NCI-H1092 (cell line): ENCODE data around the gene OR52E2.
"Not testable (repeated sequence)": the region's sequence is repeated elsewhere in the genome, so short reads cannot be mapped to it uniquely, and the experiment has no call there.

Experiments used
- DNase-seq: peaks from one replicate; lab custom pipeline; 2025; lab: John Stamatoyannopoulos, UW

OR52E2 gene

DNA sequence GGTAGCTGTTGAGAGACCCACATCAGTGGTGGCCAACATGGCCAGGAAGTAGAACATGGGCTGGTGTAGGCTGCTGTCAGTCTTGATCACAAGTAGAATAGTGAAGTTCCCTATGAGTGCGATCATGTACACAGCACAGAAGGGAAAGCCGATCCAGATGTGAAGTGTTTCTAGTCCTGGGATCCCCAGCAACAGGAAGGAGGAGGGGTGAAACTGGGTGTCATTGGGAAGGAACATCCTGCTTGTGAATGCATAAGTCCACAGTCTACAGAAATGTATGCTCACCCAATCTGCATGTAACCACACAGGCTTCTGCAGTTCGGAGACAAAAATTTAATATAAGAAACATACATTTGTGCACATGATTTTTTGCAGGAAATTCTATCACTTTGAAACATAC, at the start of gene OR52E2:
OR52E2 (minus strand) TSS at position 237 of the 400 bp plus-strand sequence; CDS start at position 237, 0 bp downstream.
- no peak for DNase-seq

DNA sequence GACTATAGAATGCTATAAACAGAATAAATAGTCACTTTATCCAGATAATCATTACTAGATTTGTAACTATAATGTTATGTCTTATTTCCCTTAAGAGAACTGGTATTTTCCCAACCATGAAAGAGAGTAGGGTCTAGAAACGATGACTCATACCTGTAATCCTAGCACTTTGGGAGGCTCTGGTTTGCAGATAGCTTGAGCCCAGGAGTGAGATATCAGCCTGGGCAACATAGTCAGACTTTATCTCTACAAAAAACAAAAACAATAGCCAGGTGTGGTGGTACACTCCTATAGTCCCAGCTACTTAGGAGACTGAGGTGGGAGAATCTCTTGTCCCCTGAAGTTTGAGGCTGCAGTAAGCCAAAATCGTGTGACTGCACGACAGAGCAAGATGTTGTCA, 47.9 kb upstream of the OR52E2 start:
- no peak for DNase-seq

DNA sequence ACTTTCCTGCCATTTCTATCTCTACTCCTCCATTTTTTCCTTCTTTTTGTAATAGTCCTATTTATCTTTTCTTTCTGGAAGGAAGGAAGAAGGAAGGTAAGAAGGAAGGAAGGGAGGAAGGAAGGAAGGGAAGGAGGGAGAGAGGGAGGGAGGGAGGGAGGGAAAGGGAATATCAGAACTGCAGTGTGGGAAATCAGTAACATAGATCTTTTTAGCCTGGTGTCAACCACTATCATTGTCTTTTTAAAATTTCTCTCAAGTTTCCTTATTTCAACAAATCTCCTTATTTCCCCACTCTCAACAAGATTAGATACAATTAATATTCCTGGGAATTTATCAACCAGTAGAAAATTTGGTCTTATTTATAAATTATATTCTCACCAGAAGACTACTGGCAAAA, 43.6 kb upstream of the OR52E2 start:
- no peak for DNase-seq

DNA sequence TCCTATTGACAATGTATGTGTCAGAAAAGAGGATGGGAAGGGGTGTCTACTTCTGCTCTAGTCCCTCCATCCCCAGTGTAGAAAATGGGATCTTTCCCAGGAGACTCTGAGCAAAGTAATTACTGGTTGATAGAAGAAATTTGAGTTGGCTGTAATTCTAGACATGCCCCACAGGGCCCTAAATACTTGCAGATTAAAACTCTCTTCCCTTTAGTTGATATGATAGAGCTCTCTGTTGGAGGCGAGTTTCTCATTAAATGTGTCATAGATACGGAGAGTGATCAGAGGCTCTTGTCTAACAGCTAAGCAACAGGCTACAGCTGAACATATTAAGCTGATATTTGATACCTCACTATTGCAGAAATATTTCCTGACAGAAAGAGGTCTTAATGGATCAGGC, 42.8 kb upstream of the OR52E2 start:
- no peak for DNase-seq

DNA sequence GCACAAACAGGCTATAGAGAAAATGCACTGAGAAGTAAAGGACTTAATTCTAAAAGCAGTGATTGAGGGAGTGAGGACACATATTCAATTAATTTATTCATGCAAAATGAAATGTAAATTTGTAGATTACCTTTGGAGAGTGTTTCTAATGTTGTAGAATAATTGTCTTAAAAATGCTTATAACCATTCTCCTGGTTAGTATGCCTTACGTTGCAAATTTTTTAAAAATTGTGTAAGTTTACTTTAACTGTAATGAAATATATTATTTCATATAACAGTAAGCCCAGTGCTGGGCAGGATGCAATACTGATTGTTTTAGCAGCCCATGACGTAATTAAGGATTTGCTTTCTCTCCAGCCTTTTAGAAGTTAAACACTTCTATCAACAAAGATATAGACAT, 36.6 kb upstream of the OR52E2 start:
- no peak for DNase-seq

DNA sequence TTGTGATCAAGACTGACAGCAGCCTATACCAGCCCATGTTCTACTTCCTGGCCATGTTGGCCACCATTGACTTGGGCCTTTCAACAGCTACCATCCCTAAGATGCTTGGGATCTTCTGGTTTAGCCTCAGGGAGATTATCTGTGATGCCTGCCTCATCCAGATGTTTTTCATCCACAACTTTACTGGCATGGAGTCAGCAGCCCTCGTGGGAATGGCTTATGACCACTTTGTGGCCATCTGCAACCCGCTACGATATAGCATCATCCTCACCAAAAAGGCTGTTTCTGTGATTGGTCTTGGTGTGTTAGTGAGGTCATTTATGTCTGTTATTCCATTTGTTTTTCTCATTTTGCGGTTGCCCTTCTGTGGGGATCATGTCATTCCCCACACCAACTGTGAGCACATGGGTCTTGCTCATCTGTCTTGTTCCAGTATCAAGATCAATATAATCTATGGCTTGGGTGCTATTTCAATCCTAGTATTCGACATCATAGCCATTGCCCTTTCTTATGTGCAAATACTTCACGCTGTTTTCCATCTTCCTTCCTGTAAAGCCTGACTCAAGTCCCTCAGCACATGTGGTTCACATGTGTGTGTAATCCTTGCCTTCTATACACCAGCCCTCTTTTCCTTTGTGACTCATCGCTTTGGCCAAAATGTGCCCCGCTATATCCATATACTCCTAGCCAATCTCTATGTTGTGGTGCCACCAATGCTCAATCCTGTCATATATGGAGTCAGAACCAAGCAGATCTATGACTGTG, 33.6 kb upstream of the OR52E2 start:
- DNase-seq, result no peak

DNA sequence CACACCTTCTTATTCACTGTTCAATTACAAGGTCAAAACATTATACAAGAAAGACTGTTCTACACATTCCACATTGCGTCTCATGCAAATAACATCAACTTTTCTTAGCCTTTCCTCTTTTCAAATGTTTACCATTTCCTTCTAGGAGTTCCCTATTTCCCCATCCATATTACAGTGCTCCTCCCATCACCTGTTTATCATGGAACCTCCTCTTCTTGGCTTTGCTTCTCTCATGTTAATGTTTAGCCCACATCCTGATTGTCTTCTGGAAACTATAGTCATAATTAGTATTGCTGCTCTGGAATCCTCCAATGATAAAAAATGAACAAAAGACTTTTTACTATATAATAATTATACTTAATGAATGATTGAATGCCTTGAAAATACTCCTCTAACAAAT, 31.2 kb upstream of the OR52E2 start:
- DNase-seq, result no peak

DNA sequence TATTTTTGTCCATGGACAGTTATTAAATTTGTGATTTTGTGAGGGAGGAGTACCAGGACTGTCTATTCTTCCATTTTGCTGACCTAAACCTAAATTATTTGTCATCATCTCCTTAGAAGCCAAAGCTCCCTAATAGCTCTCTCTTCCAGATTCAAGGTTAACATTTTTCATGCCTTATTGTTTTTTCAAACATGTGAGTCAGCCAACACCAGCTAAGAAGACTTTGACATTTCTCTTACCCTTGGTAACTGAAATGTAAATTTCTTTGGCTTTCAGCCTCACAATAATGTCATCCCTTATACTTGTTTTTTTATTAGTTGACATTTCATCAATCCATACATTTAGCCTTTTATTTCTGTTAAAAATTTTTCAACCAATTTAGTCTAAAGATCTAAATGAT, 29.1 kb upstream of the OR52E2 start:
- no peak for DNase-seq

DNA sequence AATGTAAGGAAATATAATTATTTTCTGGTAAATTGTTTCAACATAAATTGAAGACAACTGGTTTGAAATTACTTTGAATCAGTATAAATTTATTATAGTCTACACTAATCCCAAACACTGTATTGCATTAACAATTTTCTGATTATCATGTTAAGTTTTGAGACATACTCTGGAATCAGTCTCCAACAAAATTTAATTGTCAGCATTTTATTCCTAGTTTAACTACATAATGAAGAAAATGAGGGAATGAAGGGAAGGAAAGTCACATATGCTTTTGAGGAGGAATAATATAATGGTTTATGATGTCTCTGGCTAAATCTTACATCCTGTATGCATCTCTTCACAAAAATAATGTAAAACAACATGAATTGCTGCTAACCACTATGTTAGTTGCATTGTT, 24.2 kb upstream of the OR52E2 start:
- no peak for DNase-seq

DNA sequence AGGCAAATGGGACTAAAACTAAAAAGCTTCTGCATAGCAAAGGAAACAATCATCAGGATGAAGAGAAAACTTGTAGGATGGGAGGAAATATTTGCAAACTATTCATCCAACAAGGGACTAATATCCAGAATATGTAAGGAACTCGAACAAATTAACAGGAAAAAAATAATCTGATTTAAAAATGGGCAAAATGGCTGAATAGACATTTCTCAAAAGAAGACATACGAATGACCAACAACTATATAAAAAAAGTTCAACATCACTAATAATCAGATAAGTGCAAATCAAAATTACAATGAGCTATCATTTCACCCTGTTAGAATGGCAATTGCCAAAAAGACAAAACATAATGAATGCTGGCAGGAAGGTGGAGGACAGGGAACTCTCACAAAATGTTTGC, 22.0 kb upstream of the OR52E2 start:
- DNase-seq, result no peak

DNA sequence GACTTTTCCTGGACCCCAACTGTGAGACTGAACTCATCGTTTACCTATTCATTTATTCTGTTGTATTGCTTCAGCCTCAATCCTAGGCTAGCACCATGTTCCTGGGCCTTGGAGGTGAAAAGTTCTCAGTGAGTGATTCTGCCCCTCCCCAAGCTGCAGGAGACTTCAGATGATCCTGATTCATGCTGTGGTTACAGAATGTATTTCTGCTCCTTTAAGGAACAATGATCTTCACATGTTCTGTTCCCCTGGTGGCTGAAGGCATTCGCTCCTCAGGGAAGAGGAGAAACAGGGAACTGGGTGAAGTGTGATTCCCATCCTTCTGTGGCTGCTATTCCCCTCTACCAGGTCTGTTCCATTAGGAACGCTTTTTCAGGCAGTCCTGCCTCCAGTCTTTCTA, 12.4 kb upstream of the OR52E2 start:
- no peak for DNase-seq

DNA sequence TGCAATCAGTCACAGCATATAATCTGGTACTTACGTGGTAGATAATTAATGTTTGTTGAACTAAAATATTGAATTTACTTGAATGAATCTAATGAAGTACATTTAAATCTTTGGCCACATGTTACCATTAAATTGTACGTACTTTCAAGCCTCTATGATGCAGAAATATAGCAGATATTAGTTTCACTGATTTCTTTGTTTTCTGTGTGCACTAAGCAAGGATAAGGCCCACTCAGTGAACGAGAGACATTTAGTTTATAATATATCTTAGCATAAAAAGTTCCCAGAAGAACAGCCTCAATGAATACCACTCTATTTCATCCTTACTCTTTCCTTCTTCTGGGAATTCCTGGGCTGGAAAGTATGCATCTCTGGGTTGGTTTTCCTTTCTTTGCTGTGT, 9.8 kb upstream of the OR52E2 start, which contains the start of gene OR52E1:
OR52E1 (plus strand) TSS at position 301 of the 400 bp plus-strand sequence.
- no peak for DNase-seq

DNA sequence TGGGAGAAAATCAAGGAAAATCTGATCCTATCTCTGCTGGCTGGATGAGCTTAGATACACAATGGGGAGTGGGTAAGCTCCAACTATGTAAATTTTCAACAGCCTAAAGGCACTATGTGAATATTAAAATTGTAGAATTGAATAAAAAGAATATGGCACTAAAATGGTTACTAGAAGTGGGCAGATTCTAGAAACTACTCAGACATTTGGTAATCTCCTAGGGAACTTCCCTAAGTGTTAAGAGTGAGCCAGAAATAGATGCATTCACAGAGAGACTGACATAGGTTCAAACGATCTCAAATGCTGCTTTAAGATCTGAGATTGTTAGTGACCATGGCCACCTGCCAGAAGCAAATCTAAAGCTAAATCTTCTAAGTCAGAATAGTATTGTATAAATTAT, 5.6 kb upstream of the OR52E2 start:
- no peak for DNase-seq

DNA sequence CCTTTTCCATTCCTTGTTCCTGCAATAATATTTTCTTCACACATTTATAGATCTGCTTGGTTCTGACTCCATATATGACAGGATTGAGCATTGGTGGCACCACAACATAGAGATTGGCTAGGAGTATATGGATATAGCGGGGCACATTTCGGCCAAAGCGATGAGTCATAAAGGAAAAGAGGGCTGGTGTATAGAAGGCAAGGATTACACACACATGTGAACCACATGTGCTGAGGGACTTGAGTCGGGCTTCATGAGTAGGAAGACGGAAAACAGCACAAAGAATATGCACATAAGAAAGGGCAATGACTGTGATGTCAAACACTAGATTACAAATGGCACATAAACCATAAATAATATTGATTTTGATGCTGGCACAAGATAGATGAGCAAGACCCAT, 748 bp downstream of the OR52E2 start:
- not testable (repeated sequence) for DNase-seq

DNA sequence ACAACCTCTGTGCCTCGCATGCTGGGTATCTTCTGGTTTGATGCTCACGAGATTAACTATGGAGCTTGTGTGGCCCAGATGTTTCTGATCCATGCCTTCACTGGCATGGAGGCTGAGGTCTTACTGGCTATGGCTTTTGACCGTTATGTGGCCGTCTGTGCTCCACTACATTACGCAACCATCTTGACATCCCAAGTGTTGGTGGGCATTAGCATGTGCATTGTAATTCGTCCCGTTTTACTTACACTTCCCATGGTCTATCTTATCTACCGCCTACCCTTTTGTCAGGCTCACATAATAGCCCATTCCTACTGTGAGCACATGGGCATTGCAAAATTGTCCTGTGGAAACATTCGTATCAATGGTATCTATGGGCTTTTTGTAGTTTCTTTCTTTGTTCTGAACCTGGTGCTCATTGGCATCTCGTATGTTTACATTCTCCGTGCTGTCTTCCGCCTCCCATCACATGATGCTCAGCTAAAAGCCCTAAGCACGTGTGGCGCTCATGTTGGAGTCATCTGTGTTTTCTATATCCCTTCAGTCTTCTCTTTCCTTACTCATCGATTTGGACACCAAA, 12.6 kb downstream of the OR52E2 start:
- DNase-seq, result no peak

DNA sequence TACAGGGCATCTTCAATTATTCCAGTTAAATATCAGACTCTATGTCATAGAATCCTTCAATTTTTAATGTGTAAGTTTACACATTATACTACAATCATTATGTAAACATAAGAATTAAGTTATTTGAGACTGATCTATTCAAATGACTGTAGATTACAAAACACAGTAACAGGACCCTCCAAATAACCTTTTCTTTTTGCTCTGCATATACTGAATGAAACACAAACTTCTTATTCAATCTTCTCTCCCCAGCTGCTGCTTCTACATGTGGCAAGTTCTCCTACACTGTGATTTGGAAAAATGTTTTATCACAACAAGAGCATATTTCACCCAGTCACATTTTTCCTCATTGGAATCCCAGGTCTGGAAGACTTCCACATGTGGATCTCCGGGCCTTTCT, 13.2 kb downstream of the OR52E2 start, which contains the start of gene OR52J3:
OR52J3 (plus strand) TSS at position 301 of the 400 bp plus-strand sequence; CDS start at position 301, 0 bp downstream.
- DNase-seq, result no peak

DNA sequence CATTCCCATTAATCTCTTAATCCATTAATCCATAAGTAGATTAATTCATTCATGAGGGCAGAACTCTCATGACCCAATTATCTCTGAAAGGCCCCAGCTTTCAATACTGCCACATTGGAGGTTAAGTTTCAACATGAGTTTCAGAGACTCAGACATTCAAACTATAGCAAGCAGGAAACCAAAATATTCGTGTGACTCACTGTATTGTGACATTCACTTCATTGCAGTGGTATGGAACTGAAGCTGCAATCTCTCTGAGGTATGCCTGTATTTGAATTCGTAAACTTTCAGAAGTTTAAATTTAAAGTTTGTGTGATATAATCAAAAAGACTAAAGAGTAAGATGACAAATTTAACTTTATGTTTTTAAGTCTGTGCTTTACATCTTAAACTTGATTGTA, 16.0 kb downstream of the OR52E2 start:
- no peak for DNase-seq

DNA sequence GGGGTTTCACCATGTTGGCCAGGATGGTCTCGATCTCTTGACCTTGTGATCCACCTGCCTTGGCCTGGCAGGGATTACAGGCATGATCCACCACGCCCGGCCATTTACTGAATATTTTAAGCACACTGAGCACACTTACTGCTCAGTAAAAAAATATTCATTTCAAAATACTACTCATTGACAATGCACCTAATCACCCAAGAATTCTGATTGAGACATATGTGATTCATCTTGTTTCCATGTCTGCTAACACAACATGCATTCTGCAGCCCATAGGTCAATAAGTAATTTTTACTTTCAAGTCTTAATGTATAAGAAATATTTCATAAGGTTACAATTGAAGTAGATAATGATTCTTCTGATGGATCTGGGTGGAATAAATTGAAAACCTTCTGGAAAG, 17.3 kb downstream of the OR52E2 start:
- no peak for DNase-seq

DNA sequence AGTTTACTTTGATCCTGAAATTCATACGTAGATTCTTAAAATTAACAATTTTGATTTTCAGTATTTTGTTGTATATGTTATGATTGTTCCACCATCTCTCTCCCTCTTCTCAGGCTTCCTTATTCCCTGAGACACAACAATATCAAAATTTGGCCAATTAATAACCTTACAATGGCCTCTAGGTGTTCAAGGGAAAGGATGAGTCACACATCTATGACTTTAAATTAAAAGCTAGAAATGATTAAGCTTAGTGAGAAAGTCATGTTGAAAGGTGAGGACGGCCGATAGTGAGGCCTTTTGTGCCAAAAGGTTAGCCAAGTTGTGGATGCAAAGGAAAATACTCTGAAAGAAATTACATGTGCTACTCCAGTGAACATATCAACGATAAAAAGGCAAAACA, 18.6 kb downstream of the OR52E2 start:
- no peak for DNase-seq

DNA sequence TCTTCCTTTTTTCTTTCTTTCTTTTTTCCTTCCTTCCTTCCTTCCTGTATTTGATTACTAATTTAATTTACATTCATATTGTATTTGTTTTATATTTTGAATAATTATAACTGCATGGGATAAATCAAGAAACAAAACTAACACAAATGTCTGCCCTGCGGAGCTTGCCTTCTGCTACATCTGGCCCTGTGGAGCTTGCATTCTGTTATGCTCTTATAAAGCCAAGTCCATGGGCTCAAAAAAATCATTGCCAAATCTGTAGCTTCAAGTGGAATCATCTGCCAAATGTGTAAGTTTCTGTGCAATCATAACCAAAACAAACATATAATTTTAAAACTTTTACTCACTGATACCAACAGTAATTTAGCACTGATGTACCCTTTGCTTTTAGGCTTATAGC, 21.1 kb downstream of the OR52E2 start:
- no peak for DNase-seq

DNA sequence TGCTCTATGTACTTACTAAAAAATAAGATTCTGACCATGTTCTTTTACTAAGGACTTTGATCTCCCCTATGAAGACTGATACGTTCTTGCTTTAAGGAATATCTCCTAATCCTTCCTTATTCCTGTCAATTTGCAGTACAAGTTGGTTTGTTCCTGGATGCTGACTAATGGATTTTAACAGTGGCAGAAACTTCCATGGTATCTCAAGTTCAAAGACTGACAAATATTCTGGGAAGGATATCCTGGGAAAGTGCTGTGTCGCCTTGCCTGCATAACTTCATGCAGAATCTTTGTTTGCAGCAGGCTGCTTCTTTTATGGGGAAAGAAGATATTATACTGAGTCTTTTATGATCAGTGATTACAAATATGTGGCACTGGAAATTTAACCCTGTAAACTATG, 21.5 kb downstream of the OR52E2 start:
- DNase-seq, result no peak

DNA sequence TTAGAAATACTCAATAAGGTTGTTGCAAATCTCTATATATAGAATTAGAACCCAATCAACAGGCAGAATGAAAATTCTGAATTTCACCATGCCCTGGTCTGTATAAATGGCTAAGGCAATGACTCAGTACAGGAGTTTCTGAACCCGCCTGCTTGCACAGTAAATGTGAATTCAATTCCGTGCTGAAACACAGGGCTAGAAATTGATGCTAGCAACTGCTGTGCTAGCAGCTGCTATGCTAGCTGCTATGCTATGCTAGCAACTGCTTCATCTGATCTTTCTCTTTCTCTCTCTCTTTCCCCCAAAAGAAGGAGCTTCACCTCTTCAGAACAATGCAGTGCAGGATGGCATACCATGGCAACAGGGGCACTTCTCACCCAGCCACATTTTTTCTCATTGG, 22.8 kb downstream of the OR52E2 start:
- no peak for DNase-seq

DNA sequence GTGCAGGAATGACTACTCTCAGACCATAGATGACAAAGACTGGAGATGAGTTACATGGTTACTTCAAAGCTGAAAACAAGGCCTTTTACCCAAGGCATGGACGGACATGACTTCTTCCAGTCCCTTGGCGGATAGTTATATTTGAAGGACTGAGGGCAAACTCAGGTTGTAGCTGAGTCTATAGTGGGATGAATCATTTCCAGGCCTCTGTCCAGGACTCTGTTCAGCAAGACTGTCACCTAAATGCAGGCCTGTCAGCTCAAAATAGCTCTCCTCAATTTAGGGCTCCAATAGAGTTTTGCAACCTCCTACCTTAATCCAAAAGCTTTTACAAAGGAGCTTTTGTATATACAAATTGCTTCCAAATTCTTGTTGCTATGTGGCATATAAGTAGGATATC, 37.4 kb downstream of the OR52E2 start:
- no peak for DNase-seq

DNA sequence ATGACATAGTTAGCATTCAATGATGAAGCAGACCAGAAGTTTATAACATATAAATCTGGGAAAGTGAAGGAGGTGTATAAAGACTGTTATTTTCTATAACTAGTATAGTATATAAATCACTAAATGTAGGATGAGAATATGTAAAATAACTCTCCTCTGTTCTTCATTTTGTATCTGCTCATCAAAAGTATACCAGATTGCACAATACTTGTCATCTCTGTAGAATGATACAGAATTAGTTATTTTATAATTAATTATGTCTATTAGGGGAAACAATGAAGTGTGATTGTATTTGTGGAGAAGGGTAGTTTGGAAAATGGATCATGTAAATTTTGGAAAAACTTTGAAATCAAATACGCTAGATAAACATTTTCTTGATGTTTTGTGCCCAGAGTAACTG, 46.4 kb downstream of the OR52E2 start:
- no peak for DNase-seq
